ENCODE results near the gene LRRC8D.
"Not testable (repeated sequence)": the region's sequence is repeated elsewhere in the genome, so short reads cannot be mapped to it uniquely, and the experiment has no call there.

The LRRC8D gene
- total RNA-seq: 34.1 to 147 (median 135) reads per million in 3 experiments

- peak; percentile 63 for DNase-seq
These were observed at the start of gene LRRC8D for GRCh38 chr1:89820422-89821321. Gene LRRC8D (plus strand): TSS chr1:89821032. CDS start chr1:89933069, 112,037 bp downstream.

GRCh38 chr1:89771991-89772560 lies 48.8 kb upstream of the LRRC8D start:
- DNase-seq: no peak

GRCh38 chr1:89776104-89776503 lies 44.7 kb upstream of the LRRC8D start:
- DNase-seq: not testable (repeated sequence)

GRCh38 chr1:89777271-89777670 lies 43.6 kb upstream of the LRRC8D start:
- DNase-seq: not testable (repeated sequence)

DNA sequence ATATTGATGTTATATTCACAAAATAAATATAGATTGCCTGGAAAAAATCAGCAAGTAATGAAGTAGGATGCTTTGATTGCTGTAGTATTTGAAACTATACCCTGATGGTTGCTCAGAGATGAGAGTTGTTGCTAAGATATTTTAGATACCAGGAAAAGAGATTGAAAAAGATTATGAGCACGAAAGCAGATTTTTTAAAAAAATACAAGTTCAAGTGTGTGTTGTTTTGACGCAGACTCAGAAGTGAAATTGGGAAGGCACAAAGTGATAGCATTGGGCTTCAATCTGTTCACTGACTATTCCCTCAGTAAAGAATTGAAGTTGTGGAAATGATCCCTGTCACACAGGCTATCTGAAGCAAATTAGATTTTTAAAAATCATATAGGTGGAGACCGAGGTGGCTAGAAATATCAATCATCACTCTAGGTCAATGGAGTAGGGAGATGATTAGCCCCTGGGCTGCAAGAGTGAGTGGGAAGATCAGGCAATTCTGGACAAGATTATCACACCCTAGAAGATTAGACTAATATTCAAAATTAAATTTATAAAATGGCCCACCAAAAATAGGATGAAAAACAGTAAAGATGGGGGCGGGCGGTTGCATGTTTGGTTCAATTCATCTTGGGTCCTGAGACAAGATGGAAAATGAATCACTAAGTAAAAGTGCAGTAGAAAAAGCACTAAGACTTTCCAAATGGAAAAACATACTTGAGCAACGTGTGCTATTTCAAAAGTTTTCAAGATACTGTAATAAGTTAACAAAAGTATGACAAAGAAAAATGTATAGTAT lies 41.5 kb upstream of the LRRC8D start:
- DNase-seq: no peak

- no peak for DNase-seq
These were observed 40.1 kb upstream of the LRRC8D start for GRCh38 chr1:89780721-89781120.

DNA sequence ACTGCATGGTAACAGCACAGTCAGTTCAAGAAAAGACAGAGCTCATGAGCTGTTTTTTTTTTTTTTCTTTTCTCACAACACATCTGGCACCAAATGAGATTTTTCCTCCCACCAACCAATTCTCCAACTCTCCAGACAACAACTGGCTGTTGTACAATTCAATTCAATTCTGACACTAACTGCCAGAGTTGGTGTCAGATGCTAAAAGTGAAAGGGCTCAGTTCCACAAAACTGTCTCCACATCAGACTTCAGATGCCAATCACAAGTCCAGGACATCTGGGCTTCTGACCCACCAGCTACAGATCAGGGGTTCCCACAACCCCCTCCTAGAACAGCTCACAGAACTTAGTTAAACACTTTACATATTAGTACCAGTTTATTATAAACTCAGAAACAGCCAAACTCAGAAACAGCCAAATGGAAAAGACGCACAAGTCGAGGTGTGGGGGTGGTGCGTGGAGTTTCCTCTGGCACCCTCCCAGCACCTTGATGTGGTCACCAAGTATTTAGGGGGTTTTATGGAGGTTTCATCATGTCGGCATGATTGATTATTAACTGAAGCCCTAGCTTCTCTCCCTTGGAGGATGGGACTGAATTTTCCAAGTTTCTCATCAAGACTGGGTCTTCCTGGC lies 39.2 kb upstream of the LRRC8D start:
- peak; percentile 45 for DNase-seq

- DNase-seq: no peak
These were observed 34.1 kb upstream of the LRRC8D start for GRCh38 chr1:89786628-89787214.

GRCh38 chr1:89790592-89790991 lies 30.2 kb upstream of the LRRC8D start:
- DNase-seq: no peak

- no peak for DNase-seq
These were observed 29.6 kb upstream of the LRRC8D start for GRCh38 chr1:89791064-89791726.

- DNase-seq: no peak
These were observed 26.4 kb upstream of the LRRC8D start for GRCh38 chr1:89794406-89794805.

- not testable (repeated sequence) for DNase-seq
These were observed 25.3 kb upstream of the LRRC8D start for GRCh38 chr1:89795571-89795970.

- not testable (repeated sequence) for DNase-seq
These were observed 23.0 kb upstream of the LRRC8D start for GRCh38 chr1:89797876-89798275.

- DNase-seq: no peak
These were observed 21.3 kb upstream of the LRRC8D start for GRCh38 chr1:89799495-89799894.

DNA sequence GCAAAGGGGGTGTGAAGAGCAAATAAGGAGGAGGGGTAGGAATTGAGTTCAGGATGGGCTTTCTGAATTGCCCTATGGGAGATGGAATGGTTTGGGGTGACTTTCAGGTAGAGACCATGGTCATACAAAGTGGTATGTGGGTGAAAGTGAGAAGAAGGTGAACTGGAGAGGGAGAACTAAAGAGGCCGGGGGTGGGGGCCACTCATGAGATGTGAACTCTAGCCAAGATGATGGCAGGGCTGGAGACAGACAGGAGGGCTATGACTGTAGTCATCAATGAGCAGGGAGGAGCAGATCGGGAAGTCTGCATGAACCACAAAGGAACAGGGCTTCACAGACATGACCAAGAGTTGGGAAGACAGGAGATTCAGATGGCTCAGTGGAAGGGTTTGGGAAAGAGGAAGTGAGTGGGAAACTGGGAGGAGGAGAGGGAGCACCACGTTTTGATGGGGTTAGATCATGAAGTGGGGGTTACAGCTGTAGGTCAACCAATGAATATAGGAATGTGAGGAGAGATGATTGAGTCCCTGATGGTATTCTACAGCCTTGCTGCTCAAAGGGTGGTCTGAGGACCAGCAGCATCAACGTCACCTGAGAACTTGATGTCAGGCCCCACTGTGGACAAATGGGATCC lies 20.7 kb upstream of the LRRC8D start:
- no peak for DNase-seq

- no peak for DNase-seq
These were observed 20.1 kb upstream of the LRRC8D start for GRCh38 chr1:89800718-89801117.

DNA sequence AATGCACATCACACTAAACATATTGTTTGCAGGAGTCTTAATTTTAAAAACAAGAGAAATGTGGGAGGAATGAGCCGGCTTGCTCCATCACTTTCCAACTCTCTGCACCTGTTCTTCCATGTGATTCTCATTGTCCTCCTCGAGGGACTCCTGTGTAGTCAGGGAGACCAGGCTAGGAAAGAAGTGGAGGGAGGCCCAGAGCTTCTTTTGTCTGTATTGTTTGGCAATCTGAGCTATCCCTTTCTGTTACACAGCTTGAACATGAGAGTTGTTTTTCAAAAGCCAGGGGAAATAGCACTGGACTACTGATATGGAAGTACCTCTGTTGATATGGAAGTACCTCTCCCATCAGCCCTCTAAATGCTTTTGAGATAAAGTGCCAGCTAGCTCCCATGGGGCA lies 18.8 kb upstream of the LRRC8D start:
- DNase-seq: no peak

DNA sequence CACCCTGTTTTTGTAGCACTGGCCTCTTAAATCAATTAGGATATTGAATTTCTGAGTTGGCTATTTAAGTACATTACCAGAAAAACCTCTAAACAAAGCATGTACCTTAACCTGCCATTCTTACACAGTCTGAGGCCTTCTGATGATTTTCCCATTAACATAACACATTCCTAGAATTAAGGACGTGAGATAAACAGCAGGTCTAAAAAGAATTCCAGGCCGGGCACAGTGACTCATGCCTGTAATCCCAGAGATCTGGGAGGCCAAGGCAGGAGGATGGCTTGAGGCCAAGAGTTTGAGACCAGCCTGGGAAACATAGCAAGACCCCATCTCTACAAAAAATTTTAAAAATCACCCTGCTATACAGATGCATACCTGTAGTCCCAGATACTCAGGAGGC lies 18.0 kb upstream of the LRRC8D start:
- DNase-seq: no peak

- peak; percentile 70 for DNase-seq
These were observed 16.1 kb upstream of the LRRC8D start for GRCh38 chr1:89804642-89805237.

DNA sequence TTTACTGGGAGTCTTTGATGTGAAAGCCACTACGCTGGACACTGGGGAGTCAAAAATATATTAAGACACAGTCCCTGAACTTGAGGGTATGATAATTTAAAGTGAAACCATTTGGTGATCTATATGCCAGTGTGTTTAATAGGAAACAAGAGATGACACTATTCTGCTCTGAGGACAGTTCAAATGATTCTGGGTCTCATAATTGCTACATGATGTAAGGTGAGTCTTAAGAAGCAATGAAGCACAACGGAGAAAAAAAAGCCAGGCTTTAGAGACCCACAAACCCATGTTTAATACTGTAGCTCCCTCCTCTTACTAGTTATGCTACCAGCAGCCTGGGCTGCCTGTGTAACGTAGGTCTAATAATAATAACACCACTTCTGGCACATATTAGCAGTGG lies 14.2 kb upstream of the LRRC8D start:
- no peak for DNase-seq

GRCh38 chr1:89807503-89807902 lies 13.3 kb upstream of the LRRC8D start:
- no peak for DNase-seq
